H4 (cell line): ENCODE data around the gene STH. TPM values are rescaled to one million over a fixed set of nuclear protein-coding genes. Genes with fewer than 3 reads are reported as not detected.
A peak's percentile ranks its signal among the peaks of the same experiment; 100 is the strongest.

Source experiments
- DNase-seq: peaks from one replicate; pipeline ENCODE4 v3.0.0-alpha.2; 2015; ENCODE audit warnings: low spot score
- total RNA-seq: library from RNA; depleted of rRNA; stranded (reverse); fragments of >200 nt; shearing (Covaris generic); gene quantifications from 2 replicates; pipeline ENCODE4 v1.2.3, GENCODE V29; 2014

STH gene
- total RNA-seq, 1 experiment from 2014 or later, result not detected

- DNase-seq, result no peak
These were observed 28.3 kb downstream of the STH start for GRCh38 chr17:46027048-46027975.

- DNase-seq, result no peak
These were observed 28.9 kb downstream of the STH start for GRCh38 chr17:46027976-46028325.

- no peak for DNase-seq
These were observed 29.3 kb downstream of the STH start for GRCh38 chr17:46028374-46028773.

DNA sequence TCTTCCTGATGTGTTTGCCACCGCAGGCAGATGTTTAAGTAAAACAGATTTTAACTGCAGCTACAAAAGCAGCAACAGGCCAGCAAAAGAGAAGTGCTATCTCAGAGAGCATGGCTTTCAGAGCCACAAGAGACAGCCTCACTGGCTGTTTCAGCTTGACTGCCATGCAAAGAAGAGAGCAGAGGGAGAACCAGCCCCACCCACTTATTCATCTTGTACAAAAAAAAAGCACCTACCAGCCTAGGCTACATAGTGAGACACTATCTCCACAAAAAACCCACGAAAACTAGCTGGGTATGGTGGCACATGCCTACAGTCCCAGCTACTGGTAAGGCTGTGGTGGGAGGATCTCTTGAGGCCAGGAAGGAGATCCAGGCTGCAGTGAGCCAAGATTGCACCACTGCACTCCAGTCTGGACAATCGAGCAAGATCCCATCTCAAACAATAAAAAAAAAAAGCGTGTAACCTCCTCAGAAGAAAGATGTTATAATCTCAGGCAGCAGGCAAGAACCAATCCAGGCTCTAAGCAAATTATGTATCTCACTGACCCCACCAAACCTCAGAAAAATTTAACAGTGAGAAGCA, 30.0 kb downstream of the STH start:
- no peak for DNase-seq

DNA sequence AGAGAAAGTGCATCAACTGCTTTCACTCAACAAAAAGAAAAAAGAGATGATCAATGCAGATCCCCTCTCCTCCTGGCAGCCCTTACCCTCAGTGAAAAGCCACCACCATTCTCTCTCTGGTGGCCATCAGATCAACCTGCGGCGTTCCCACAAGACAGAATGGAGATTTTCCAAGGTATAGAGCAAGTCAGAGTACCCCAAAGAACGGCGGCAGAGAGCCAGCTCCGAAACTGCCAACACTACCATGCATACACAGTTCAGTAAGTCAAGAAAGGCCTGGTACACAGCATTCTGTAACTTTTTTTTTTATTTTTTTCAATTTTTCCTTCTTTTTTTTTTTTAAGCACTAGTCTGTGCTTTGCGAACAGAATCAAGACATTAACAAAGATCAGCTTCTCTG, 30.6 kb downstream of the STH start:
- no peak for DNase-seq

DNA sequence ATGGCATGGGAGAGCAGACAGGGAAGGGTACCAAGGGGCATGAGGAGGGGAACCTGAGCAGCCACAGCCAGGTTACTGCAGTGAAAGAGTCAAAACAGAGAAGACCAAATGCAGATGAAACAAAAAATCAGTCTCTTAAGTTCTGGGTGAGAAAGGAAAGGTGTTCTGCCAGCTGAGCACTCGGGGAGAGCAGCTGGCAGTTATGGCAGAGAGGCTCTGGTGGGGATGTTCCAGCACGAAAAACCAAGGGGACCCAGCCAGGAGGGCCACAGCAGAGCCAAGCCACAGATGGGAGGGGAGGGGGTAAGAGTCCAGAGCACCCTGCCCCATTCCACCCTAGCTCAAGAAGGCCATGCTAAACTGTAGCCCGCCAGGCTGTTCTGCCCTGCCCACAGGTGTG, 31.7 kb downstream of the STH start:
- DNase-seq, result no peak

DNA sequence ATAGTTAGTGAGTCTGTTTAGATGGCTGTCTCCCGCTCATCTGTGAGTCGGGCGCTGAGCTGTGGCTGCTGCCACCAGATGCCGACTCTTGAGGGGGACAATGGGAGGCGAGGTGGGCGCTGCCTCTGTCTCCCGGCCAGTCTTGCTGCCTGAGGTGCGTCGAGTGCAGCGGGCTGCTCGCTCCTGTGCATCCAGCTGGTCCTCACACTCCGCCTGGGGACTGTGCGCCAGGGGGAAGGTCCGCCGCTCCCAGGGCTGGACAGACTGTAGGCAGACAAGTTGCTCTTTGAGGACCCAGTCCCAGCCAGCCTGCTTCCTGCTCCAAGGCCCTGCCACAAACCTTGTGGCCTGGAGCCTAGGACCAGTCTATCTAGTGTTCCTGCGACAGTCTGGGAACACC, 32.4 kb downstream of the STH start:
- no peak for DNase-seq

DNA sequence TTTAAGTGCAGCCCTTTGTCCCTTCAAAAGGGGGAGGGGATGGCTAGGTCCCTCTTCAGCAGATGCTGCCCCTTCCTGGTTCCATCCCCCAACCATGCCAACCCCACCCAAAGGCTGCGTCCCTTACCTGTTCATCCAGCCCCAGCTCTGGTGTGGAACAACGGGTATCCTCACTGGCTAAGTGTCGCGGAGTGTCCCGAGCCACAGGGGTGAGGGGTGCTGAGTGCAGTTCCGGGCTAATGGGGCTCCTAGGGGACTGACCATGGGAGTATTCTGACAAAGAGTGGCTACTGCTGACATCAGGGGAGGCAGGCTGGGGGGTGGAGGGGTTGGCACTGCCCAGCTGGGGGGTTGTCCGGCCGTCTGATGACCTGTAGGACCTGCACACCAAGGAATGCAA, 32.9 kb downstream of the STH start:
- DNase-seq, result no peak

GRCh38 chr17:46032909-46033308, 33.9 kb downstream of the STH start:
- no peak for DNase-seq

DNA sequence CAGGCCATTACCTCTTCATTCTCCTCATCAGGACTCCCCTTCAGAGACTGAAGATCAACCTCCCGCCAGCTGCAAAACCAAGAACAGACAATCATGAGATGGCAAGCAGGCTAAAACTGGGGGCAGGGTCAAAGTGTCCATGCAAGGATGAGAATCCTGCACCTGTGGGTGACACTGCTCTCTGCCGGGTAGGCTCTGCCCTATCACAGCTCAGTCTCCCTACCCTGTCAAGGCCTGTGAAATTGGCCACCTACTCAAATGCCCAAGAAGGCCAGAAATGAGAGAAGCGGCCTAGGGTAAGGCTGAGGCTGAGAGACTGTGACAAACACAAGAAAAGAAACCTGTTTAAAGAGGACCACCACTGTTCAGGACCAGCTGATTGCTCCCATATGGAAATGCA, 34.3 kb downstream of the STH start:
- no peak for DNase-seq

GRCh38 chr17:46035112-46035818, 36.2 kb downstream of the STH start:
- no peak for DNase-seq

- no peak for DNase-seq
These were observed 37.4 kb downstream of the STH start for GRCh38 chr17:46036491-46036890.

GRCh38 chr17:46037722-46038255, 38.7 kb downstream of the STH start:
- no peak for DNase-seq

DNA sequence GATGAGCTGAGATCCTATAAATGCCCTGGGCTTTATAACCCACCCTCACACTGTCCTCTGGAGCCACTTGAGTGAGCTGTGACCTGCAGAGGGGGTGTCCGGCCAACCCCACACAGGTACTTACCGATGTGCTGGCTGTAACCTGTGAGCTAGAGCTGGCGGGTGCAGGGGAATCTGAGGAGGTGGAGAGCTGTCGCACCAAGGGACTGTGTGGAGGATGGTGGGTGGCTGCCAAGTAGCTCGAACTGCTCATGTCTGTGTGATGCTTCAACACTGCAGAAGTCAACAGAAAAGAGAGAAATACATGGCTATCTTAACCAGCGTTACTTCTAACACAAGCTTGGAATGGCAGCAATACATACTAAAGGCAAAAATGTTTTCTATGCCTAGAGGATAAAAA, 39.4 kb downstream of the STH start:
- no peak for DNase-seq

GRCh38 chr17:46038937-46039336, 39.9 kb downstream of the STH start:
- no peak for DNase-seq

- DNase-seq, result no peak
These were observed 40.6 kb downstream of the STH start for GRCh38 chr17:46039592-46040186.

GRCh38 chr17:46042246-46042645, 43.2 kb downstream of the STH start:
- no peak for DNase-seq

GRCh38 chr17:46042925-46043324, 43.9 kb downstream of the STH start:
- no peak for DNase-seq

DNA sequence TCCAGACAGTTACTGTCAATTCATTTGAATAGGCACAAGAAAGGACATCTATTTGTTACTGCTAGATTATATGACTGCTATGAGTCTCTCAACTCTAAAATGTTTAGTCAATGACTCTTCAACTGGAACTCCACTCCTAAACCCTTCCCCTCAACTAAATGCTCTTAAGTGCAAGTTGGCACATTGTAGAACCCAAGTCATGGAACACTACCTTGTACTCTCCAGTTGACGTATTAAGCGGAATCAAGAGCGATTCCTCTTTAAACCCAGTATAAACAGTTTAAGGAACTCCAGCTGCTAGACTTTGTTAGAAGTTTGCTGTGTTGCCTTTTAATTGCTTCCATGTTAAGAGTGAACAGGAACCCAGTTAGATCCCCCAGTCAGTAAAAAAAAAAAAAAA, 44.6 kb downstream of the STH start:
- DNase-seq, result no peak

- peak; percentile 89 for DNase-seq
These were observed 45.4 kb downstream of the STH start for GRCh38 chr17:46044286-46044928.

- DNase-seq, result no peak
These were observed 45.9 kb downstream of the STH start for GRCh38 chr17:46044989-46045388.

GRCh38 chr17:46045639-46046038, 46.6 kb downstream of the STH start:
- no peak for DNase-seq
